HG03571 (cell line): ENCODE measurements around the gene CCL17.
A peak's percentile ranks its signal among the peaks of the same experiment; 100 is the strongest.
"Not testable (repeated sequence)": the region's sequence is repeated elsewhere in the genome, so short reads cannot be mapped to it uniquely, and the experiment has no call there.

Source experiments
- ATAC-seq: cut with Tn5 transposase; IDR thresholded peaks from one replicate; pipeline ENCODE4 v1.9.1; 2021; ENCODE audit not compliant: unreplicated experiment

CCL17 gene

GRCh38 chr16:57427824-57428223 lies 23.3 kb downstream of the CCL17 start:
- no peak for ATAC-seq

DNA sequence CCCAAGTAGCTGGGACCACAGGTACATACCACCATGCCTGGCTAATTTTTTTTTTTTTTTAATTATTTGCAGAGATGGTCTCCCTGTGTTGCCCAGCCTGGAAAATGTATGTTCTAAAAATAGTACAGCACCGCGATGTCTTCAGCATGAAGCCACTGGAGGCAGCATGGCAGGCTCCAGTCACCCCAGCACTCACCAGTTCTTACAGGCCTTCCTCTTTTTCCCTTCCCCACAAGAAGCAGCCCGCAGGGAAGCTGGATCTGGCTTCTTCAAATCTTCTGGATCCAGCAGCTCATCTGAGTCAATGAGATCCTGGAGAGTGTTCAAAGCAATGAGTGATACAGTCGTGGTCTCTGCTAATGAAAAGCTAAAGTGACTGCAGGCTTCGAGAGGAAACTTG lies 26.4 kb downstream of the CCL17 start:
- ATAC-seq: no peak

- ATAC-seq: no peak
Observed at GRCh38 chr16:57432505-57432904, 27.9 kb downstream of the CCL17 start.

GRCh38 chr16:57432989-57433388 lies 28.4 kb downstream of the CCL17 start:
- ATAC-seq: no peak

GRCh38 chr16:57434003-57434402 lies 29.4 kb downstream of the CCL17 start:
- no peak for ATAC-seq

DNA sequence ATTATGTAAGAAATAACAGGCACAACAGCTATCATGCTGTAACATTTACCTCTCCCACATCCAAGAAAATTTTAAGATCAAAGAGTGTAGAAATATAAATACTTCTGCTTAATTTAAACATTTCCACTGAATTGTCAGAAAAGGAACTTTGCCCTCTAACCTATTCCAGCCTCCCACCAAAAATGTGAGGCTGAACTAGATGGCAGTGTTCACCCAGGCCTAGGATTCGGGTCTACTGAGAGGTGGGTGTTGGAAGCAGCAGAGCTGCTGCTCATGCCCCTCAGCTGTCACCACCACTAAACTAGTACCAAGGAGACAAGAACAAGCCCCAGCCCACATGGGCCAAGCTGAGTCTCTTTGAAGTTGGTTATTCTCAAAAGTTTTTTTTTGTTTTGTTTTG lies 31.3 kb downstream of the CCL17 start:
- no peak for ATAC-seq

DNA sequence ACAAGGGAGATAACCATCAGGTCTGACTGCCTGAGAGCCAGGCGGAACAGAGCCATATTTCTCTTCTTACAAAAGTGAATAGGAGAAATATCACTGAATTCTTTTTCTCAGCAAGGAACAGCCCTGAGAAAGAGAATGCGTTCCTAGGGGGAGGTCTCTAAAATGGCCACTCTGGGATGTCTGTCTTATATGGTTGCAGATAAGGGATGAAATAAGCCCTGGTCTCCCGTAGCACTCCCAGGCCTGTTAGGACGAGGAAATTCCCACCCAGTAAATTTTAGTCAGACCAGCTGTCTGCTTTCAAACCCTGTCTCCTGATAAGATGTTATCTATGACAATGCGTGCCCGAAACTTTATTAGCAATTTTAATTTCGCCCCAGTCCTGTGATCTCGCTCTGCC lies 35.4 kb downstream of the CCL17 start:
- ATAC-seq: not testable (repeated sequence)

GRCh38 chr16:57440551-57440950 lies 36.0 kb downstream of the CCL17 start:
- ATAC-seq: not testable (repeated sequence)

DNA sequence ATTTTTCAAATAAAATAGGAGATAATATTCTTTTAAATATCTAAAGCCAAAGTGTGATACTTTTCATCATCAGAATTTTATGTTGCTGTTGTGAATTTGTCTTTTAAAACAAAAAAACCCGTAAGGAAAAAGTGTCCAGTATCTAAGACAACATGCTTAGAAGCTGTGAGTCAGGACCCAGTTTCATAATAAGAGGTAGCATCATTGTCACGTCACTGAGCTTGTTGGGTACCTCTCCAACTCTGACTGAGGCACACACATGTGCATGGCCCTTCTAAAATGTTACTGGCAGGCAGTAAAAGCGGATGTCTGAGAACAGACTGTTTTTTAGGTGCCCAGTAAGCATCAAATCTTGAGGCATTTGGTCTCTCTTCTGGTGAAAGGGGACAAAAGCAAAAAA lies 40.1 kb downstream of the CCL17 start:
- ATAC-seq: no peak

- no peak for ATAC-seq
Observed at GRCh38 chr16:57445510-57445909, 40.9 kb downstream of the CCL17 start.

DNA sequence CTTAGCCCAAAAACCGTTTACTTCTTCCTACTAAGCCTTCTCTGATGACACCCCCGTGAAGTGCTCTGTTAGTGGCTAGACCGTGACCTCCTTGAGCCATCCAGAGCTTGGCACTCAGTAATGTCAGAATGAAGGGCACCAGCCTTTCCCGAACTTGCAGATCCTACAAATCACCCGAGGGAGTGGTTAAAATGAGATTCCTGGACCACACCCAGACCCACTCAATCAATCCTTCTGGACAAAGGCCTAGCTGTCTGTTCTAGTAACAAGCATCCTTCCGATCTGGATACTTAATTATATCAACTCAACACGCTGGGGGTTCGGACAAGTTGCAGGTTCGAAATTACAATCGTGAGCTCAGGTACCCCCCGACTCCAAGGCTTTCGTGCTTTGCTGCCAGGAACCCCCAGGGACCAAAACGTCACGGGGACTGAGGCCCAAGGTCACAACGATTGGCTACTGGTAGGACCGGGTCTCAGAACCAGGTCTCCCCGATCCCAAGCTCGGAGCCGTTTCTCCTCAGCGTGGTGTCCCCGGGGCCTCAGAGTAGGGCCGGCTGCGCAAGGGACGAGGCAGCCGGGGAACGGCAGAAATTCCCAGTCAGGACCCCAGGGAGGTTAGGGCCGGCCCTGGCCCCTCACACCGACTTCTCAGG lies 42.1 kb downstream of the CCL17 start:
- peak; percentile 30 for ATAC-seq

GRCh38 chr16:57447186-57447962 lies 42.8 kb downstream of the CCL17 start, which contains the start of the genes CIAPIN1 and COQ9:
CIAPIN1 (minus strand) TSS chr16:57447385; CDS start chr16:57440928, 6,457 bp downstream.
COQ9 (plus strand) TSS chr16:57447479; CDS start chr16:57447506, 27 bp downstream.
- ATAC-seq: peak; percentile 97

- ATAC-seq: no peak
Observed at GRCh38 chr16:57452021-57452420, 47.5 kb downstream of the CCL17 start.

- ATAC-seq: peak; percentile 89
Observed at GRCh38 chr16:57462209-57462977, 57.8 kb downstream of the CCL17 start, which contains the start of gene POLR2C. POLR2C (plus strand) TSS chr16:57462679; CDS start chr16:57462725, 46 bp downstream.

DNA sequence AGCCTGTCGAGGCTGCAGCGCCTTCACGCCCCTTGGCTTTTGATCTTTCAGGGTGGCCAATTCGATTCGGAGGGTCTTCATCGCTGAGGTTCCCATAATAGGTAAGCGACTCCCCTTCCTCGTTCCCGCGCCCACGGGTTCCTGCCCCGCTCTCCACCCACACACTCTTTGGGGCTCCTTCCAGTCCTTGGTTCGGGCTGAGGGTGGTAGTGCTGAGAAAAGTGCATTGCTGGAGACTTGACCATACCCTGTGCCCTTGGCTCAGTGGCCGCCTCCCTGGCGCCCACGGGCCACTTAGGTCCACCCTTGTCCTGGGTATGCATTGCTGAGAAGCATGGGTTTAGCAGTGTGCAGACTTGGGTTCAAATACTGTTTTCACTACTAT lies 58.4 kb downstream of the CCL17 start:
- no peak for ATAC-seq

DNA sequence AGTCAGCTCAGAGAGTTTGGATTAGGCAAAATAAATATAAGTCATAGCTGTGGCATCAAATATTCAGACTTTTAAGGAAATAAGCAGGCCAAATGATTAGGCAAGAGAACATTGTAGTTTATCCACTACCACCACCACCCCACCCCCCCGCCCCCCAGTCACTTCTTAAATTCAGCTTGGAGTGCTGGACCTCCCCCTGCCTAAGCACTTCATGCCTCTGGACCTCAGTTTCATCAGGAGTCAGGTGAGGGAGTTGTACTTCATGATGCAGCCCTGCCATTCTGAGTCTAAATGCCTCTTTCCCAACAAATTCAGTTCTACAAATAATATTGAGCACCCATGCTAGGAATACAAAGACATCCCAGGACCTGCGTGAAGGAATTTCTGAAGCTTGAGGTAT lies 60.0 kb downstream of the CCL17 start:
- no peak for ATAC-seq
